EL (cell line): ENCODE results near the gene PEAR1.

Experiments
- DNase-seq: peaks from one replicate; pipeline ENCODE4 v3.0.0-alpha.2; 2016

PEAR1 gene

DNA sequence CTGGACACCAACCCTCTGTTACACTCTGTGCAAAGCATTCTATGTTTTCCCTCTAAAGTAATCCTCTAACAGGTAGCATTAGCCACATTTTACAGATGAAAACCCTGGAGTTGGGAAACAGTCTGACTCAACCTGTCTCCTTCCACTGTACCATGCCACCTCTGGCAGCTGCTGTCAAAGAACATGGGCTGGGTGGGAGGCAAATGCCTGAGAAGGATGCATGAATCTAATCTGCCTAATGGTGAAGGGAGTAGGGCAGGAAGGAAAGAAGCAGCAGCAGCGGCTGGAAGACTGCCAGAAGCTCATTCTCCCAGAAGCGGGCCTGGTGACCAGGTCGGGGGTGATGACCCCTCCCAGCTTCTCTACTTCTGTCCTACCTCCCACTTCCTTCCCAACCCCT, 48.7 kb downstream of the PEAR1 start:
- DNase-seq, result no peak

DNA sequence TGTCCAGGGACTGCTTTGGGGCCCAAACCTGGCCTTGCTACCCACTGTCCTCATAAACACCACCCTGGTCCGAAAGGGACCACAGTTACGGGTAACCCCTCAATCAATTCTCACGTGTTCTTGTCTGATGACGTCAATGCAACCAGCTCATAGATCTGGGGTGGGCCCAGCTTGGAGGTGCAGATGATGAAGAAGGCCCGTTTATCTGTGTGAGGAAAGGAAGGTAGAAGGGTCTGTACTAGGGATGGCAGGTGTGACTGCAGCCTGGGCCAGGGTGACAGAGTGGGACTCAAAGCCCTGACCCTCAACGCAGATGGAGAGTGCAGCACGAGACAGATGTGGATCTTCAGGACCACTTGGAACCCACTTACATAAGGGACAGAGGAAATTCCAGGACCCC, 49.1 kb downstream of the PEAR1 start:
- DNase-seq, result no peak

DNA sequence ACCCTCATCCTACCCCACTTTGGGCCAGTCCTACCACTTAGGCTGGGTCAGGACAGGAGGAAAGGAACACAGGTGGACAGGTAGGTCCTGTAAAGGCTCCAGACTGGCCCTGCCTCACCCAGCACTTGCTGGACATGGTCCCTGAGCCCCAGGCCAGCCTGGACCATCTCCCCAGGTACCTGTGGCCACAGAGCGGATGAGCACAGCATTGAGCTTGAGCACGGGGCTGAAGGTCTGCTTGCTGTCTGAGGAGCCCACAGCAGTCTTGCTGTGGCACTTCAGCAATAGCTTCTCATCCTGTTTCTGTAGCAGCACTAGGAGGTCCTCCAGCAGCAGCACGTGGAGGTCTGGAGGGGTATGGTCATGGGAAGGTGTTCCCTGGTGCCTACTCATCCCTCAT, 50.2 kb downstream of the PEAR1 start:
- no peak for DNase-seq

- DNase-seq, result no peak
These were observed 50.8 kb downstream of the PEAR1 start for GRCh38 chr1:156944268-156944667.

DNA sequence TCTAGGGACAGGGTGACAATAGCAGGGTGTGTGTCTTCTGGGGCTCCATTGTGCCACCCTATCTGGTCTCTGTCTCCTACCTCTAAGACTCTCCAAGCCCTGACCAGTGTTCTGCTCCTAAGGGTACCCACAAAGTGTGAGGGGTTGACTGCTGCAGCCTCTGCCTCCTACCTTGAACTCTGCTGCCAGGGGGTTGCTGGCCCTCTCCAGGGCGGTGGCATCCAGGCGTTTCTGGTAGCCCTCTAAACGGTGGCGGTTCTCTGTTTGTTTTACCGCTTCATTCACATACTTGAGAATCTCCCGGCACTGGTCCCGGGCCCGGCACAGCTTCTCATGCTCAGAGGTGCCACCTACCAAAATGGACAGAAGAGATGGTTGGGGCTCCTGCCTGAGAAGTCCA, 51.3 kb downstream of the PEAR1 start:
- DNase-seq, result no peak

GRCh38 chr1:156945881-156946661, 52.6 kb downstream of the PEAR1 start:
- no peak for DNase-seq

- DNase-seq, result no peak
These were observed 53.6 kb downstream of the PEAR1 start for GRCh38 chr1:156947127-156947526.

- DNase-seq, result no peak
These were observed 54.5 kb downstream of the PEAR1 start for GRCh38 chr1:156947818-156948525.

DNA sequence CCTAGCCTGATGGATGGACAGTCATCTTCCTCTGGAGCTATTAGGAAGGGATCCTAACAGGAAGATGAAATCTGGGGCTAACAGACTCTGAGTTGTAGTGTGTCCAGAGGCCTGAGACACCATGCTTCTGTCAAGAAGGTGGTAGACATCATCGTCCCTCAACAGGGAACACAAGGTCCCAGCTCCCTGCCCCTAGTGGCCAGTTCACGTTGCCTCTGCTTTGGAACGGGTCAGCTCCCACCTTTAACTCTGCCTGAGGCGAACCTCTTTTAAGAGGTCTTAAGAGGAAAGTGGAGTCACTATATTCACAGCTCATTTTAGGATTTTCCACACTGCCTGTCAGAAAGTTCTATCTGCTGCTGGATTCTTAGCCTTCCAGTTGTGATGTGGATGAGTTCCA, 55.2 kb downstream of the PEAR1 start:
- no peak for DNase-seq

GRCh38 chr1:156949127-156949526, 55.6 kb downstream of the PEAR1 start:
- no peak for DNase-seq

DNA sequence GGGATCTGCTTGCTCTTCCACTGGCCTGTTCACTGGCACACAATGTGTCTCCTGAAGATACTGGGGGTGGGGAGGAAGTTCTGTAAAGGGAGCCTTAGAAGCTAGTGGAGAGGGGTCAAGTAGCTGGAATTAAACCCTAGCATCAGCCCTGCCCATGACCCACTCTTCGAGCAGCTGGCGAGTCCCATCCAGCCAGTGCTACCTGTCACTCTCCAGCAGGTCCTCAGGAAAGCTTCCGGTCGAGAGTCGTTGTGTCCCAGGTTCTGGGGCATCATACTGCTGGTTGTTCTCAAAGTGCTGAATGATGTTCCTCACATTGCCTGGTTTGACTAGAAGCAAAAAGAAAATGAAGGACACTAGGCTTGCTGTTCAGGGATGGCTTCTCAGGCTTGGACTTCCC, 57.9 kb downstream of the PEAR1 start:
- no peak for DNase-seq

DNA sequence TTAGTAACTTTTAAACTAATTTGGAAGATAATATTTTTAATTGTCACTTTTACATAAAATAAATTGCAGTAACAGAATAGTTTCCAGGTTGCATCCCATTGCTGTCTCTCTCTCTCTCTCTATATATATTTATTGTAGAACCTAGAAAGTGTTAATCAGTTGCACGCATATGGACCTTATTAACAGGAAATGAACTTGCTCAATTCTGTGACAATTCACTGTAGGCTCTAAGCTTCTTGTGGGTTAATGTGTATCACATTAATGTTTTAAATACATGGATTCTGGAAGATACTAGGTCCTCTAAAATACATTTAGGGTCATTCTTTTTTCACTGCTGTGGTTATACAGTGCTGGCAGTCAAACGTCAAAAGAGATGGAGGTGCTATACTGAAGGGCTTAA, 60.1 kb downstream of the PEAR1 start:
- no peak for DNase-seq

DNA sequence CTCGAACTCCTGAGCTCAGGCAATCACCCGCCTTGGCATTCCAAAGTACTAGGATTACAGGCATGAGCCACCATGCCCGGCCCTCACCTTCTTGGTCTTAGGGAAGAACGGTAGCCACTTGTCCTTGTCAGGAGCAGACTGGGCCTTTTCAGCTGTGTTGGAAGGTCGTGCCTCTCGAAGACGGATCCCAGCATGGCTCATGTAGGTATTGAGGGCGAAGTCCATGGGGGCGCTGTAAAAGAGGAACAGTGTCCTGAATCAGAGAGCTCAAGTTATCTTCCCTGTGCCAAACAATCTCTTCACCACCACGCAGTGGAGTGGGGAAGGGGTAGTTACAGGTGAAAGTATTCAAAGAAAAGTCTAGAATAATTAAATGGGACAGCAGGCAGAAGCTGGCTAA, 62.8 kb downstream of the PEAR1 start:
- DNase-seq, result no peak

DNA sequence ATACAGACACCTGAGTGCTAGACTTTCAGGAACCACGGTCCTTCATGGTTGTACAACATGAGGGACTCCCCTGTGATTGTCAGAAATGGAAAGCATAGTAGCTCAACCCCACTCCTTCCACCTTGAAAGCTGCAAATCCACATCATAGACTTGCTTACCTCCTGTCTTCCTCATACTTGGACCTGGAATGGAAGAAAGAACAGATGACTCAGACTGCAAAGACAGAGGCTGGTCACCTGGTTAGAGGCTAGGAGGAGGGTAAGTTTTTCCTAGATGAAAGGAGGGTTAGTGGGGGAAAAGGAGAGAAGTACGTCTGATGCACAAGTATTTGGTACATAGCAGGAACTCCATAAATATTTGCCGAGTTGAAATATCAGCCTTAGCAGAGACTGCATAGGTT, 64.1 kb downstream of the PEAR1 start:
- DNase-seq, result no peak

- peak; percentile 32 for DNase-seq
These were observed 64.8 kb downstream of the PEAR1 start for GRCh38 chr1:156958247-156958714.

GRCh38 chr1:156959414-156959813, 65.9 kb downstream of the PEAR1 start:
- DNase-seq, result peak; percentile 9

GRCh38 chr1:156959925-156960324, 66.4 kb downstream of the PEAR1 start:
- no peak for DNase-seq

GRCh38 chr1:156961709-156962108, 68.2 kb downstream of the PEAR1 start:
- peak; percentile 13 for DNase-seq

GRCh38 chr1:156963621-156964020, 70.1 kb downstream of the PEAR1 start:
- DNase-seq, result no peak

DNA sequence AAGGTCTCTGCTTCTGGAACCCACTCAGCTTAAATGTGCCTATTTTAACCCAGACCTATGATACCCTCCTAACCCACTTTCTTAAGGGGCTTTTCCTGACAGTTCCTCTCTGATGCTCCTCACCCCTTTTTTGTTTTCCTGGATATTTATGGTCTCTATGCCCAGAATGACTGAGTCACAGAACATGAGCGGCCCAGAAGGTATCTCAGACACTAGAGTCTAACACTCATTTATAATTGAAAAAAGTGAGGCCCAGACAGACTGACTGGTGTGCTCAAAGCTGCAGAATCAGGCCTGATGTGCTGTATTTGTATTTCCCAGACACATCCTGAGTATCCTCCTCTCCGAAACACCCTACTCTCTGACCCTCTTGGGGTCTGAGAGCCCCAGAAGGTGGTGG, 70.9 kb downstream of the PEAR1 start:
- peak; percentile 17 for DNase-seq
